ENCODE measurements around the gene UNC5C. TPM values are rescaled to one million over a fixed set of nuclear protein-coding genes. Genes with fewer than 3 reads are reported as not detected.

The UNC5C gene
- total RNA-seq, 1 donor from 2014 or later, result 2.6 TPM

GRCh38 chr4:95124906-95125504 lies 423.8 kb downstream of the UNC5C start:
- DNase-seq (ENCODE audit: low spot score), result peak; percentile 24

GRCh38 chr4:95122001-95122400 lies 426.8 kb downstream of the UNC5C start:
- DNase-seq (ENCODE audit: low spot score), result no peak

- no peak for DNase-seq (ENCODE audit: low spot score)
Observed at GRCh38 chr4:95120456-95120855, 428.3 kb downstream of the UNC5C start.

- peak; percentile 16 for DNase-seq (ENCODE audit: low spot score)
Observed at GRCh38 chr4:95118497-95118896, 430.3 kb downstream of the UNC5C start.

- no peak for DNase-seq (ENCODE audit: low spot score)
Observed at GRCh38 chr4:95114521-95114920, 434.3 kb downstream of the UNC5C start.

All from mucosa of gallbladder (tissue), 1 donor.